ENCODE data around the gene PRSS27.

The PRSS27 gene

DNA sequence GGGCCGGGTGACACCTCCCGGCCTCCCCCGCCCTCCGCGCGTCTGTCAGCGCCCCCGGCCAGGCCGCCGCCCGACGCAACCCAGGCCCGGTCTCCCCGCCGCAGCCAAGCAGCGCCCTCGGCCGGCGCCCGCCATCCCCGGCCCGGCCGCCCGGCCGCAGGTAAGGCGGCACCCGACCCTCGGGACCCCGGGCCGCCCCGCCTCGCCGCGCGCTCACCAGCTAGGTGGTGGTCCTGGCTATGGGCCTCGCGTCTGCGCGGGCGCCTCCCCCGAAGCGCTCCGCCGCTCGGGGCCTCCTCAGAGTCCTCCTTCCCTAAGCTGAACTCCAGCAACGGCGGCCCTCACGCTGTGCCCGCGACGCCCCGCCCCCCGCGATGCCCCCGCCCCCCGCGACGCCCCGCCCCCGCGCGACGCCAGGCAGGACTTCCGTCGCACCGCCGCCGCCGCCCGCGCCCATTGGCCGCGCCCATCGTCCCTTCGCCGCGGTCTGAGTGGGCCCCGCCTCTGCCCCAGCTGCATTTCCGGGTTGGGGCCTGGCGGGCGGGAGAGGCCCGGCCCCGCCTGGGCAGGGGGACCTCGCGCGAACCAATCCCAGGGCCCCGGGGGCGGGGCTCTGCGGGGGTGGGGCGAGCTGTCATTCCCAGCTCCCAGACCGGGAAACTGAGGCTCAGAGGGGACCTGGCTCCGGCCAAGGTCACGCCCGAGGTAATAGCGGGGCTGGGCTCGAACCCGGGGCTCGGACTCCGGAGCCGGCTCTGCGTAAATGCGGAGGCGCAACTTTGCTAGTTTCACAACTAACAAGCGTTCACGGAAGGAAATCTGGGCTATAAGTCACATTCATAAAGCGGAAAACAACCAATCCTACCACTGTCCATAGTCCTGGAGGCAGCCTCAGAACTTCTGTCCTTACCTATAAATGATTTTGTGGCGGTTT is 46.7 kb downstream of the PRSS27 start (continued):
- TF ChIP-seq PRDM10 (tag by site-specific recombination; IDR thresholded peaks at IDR 0.05) (no peak), ZNF701 (tag by site-specific recombination; IDR thresholded peaks at IDR 0.05) (no peak), GLI2 (tag by site-specific recombination; IDR thresholded peaks at IDR 0.05; ENCODE audit: borderline replicate concordance, low read depth) (no peak), ZNF202 (tag by site-specific recombination; IDR thresholded peaks at IDR 0.05; ENCODE audit: borderline replicate concordance) (no peak), GFI1B (tag by site-specific recombination; IDR thresholded peaks at IDR 0.05) (no peak), SCRT1 (tag by site-specific recombination; IDR thresholded peaks at IDR 0.05; ENCODE audit: borderline replicate concordance) (no peak), ZBTB48 (tag by site-specific recombination; IDR thresholded peaks at IDR 0.05) (no peak), ZNF214 (tag by site-specific recombination; IDR thresholded peaks at IDR 0.05; ENCODE audit: borderline replicate concordance) (no peak), ZNF146 (tag by site-specific recombination; IDR thresholded peaks at IDR 0.05) (no peak), ZBTB17 (tag by site-specific recombination; IDR thresholded peaks at IDR 0.05) (no peak; the same call in 1 of the 2 replicates), YY1 (tag by site-specific recombination; IDR thresholded peaks at IDR 0.05) (no peak), PRDM6 (tag by site-specific recombination; IDR thresholded peaks at IDR 0.05) (no peak), PRDM1 (tag by site-specific recombination; IDR thresholded peaks at IDR 0.05) (no peak), ZNF549 (tag by site-specific recombination; IDR thresholded peaks at IDR 0.05) (no peak), ZNF596 (tag by site-specific recombination; IDR thresholded peaks at IDR 0.05) (0 out of 2 replicates have a peak, but pooled peaks have one; percentile 10), CTCF (tag by site-specific recombination; IDR thresholded peaks at IDR 0.05) (no peak), ZXDB (tag by site-specific recombination; IDR thresholded peaks at IDR 0.05) (peak; percentile 29; the same call in 1 of the 2 replicates), ZBTB7A (tag by site-specific recombination; IDR thresholded peaks at IDR 0.05; ENCODE audit: low read depth) (no peak), HOXD13 (CRISPR knock-in tag; IDR thresholded peaks at IDR 0.05; ENCODE audit: borderline replicate concordance) (no peak), ZNF776 (tag by site-specific recombination; IDR thresholded peaks at IDR 0.05; ENCODE audit: borderline replicate concordance) (no peak), ZFP37 (tag by site-specific recombination; IDR thresholded peaks at IDR 0.05) (no peak), ZBTB1 (tag by site-specific recombination; IDR thresholded peaks at IDR 0.05) (no peak), ZNF335 (tag by site-specific recombination; conservative IDR thresholded peaks at IDR 0.05) (peak; percentile 71; the same call in 1 of the 2 replicates), ZNF138 (tag by site-specific recombination; IDR thresholded peaks at IDR 0.05; ENCODE audit: borderline replicate concordance) (no peak), ZNF571 (tag by site-specific recombination; IDR thresholded peaks at IDR 0.05) (no peak), ZNF404 (tag by site-specific recombination; IDR thresholded peaks at IDR 0.05) (no peak), ZFP69B (tag by site-specific recombination; IDR thresholded peaks at IDR 0.05) (peak; percentile 13; the same call in 1 of the 2 replicates), ZNF664 (tag by site-specific recombination; IDR thresholded peaks at IDR 0.05) (no peak), SP3 (tag by site-specific recombination; IDR thresholded peaks at IDR 0.05) (peak; percentile 75)
- TF ChIP-seq, protein P1, sequence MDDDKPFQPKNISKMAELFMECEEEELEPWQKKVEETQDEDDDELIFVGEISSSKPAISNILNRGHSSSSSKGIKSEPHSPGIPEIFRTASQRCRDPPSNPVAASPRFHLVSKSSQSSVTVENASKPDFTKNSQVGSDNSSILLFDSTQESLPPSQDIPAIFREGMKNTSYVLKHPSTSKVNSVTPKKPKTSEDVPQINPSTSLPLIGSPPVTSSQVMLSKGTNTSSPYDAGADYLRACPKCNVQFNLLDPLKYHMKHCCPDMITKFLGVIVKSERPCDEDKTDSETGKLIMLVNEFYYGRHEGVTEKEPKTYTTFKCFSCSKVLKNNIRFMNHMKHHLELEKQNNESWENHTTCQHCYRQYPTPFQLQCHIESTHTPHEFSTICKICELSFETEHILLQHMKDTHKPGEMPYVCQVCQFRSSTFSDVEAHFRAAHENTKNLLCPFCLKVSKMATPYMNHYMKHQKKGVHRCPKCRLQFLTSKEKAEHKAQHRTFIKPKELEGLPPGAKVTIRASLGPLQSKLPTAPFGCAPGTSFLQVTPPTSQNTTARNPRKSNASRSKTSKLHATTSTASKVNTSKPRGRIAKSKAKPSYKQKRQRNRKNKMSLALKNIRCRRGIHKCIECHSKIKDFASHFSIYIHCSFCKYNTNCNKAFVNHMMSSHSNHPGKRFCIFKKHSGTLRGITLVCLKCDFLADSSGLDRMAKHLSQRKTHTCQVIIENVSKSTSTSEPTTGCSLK (tag by site-specific recombination; IDR thresholded peaks at IDR 0.05) = no peak
